Stimulated activated CD8-positive, alpha-beta memory T cell treated with anti-CD3 and anti-CD28 coated beads, Interleukin-15, amount 100 ng/mL, for 24 hours (primary cell): Measurements from ENCODE around the gene RUNX1.

Experiments
- DNase-seq: peaks from one replicate; pipeline ENCODE4 v3.0.0-alpha.2; 2020; ENCODE audit warnings: low read depth

The RUNX1 gene

DNA sequence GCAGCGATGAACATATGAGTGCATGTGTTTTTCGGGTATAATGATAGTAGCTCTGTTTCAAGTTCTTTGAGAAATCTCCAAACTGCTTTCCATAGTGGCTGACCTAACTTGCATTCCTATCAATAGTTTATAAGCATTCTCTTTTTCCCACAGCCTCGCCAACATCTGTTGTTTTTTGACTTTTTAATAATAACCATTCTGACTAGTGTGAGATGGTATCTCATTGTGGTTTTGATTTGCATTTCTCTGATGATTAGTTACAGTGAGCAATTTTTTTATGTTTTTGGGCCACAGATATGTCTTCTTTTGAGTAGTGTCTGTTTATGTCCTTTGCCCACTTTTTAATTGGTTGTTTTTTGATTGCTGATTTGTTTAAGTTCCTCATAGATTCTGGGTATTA lies 10.6 kb upstream of the RUNX1 start:
- DNase-seq, result no peak

- DNase-seq, result no peak
Observed at GRCh38 chr21:35058058-35058457, 9.0 kb upstream of the RUNX1 start.

GRCh38 chr21:35057428-35057827 lies 8.3 kb upstream of the RUNX1 start:
- no peak for DNase-seq

GRCh38 chr21:35053356-35054096 lies 4.4 kb upstream of the RUNX1 start:
- DNase-seq, result no peak

GRCh38 chr21:35052801-35053200 lies 3.7 kb upstream of the RUNX1 start:
- no peak for DNase-seq

GRCh38 chr21:35051287-35051818 lies 2.3 kb upstream of the RUNX1 start:
- DNase-seq, result peak; percentile 52

- no peak for DNase-seq
Observed at GRCh38 chr21:35050348-35051286, 1.5 kb upstream of the RUNX1 start.

- DNase-seq, result no peak
Observed at GRCh38 chr21:35048183-35048601, 910 bp downstream of the RUNX1 start.

- no peak for DNase-seq
Observed at GRCh38 chr21:35046880-35047229, 2.2 kb downstream of the RUNX1 start.

GRCh38 chr21:35046263-35046624 lies 2.9 kb downstream of the RUNX1 start:
- DNase-seq, result no peak

DNA sequence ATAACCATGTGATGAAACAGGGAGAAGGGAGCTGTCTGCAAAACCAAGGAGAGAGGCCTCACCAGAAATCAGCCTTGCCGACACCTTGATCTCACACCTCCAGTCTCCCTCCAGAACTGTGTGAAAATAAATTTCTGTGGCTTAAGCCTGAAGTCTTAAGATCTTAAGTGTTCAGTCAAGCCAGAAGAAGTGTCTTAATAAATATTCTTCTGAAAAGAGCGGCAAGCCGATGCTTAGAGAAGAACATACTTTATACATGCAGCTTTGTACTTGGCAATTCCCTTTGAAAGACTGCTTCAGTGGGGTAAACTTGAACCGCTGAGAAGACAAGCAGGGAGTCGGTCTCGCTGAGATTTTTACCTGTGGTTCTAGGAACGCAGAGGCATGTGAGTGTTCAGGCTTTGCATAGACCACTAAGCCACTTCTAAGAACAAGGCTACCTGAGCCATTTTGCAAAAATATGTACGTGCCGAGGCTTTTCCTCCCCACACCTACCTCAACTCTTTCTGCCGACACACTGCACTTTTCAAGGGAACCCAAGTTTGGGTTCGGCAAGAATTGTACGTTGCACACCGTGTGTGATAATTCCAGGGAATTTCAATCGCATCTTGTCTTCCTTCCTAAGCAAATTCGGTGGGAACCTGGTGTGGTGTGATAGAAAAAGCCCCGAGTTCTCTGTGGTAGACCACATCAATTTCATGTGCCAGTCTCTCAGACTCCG lies 3.4 kb downstream of the RUNX1 start:
- no peak for DNase-seq

DNA sequence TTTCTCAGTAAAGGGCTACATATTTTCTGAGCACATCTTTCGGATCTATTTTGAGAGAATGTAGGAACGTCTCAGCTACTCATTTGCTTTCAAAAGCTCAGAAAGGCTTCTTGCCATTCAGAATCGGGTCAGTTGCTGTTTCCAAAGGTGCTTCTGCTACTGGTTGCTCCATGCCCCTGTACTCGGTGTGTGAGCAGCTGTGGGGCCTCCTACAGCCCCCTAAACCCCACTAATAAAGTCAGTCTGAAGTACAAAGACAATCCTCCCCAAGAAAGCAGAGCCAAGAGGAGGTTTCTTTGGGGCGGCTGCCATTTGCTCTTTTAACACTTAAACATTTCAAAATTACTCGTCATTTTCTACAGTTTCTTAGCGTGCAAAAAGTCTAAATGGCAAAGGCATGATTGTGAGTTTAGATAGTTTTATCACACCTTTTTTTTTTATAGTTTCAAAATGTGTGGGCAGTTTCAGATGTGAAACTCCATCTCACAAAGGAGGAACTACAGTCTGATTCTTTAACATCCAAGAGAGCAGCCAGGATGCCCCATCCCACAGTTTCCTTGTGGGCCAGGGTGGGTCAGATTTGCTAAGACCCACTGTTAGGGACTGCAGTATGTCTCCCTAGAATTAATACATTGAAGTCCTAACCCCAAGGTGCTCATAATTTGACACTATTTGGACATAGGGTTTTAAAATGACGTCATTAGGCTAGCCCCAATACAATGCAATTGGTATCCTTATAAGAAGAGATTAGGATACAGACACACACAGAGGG lies 4.1 kb downstream of the RUNX1 start:
- DNase-seq, result no peak

GRCh38 chr21:35044128-35044527 lies 5.0 kb downstream of the RUNX1 start:
- no peak for DNase-seq

DNA sequence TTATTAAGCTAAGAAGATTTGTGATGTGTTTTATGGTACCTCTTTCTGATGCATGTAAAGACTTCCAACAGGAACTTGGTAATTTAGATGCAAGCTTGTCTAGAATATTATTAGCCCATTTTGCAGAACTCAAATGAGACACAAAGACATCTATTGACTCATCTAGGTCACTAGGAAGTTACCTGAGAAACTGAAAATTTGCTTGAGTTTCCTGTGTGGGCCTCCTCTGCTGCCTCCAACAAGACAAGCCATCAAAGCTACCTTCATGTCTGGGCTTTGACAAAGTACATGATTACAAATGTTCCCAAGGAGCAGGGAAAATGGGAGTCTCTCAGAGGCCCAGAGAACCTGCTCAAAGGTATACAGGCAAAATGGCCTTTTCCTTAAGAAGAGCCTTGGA lies 5.6 kb downstream of the RUNX1 start:
- DNase-seq, result no peak

DNA sequence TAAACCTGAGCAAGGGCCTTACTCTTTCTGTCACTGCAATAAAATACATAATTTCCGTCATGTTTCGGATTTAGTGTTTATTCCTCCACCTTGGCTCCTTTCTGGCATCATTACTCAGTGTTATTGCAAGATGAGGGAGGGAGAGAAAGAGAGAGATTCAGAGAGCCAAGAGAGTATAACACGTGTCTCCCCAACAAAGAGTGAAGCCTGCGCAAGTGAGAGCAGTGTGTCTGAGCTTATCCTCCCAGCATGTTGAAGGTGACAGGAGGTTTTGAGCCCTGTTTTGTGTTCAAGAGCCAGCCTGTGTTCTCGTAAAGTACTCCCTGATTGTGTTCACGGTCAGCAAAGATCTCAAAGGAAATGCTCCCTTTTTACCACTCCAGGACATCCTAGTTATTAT lies 6.3 kb downstream of the RUNX1 start:
- DNase-seq, result no peak

DNA sequence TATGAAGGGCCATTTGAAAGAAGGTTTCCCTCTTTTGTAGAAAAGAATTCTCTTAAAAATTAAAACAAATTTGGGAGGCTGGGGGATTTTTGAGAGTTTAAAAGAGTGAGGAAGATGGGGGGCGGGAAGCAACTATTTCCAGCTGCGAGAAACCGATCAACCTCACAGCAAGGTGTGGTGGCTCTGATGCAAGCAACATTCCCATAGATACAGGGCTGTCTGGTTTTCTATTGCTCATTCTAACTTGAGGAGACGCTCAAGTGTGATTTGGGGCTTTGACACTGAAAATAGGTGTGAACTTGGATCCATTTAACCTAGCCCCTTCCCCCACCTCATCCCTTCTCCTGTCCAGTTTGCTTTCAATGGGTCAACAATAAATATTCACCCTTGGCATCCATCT lies 7.2 kb downstream of the RUNX1 start:
- DNase-seq, result no peak

DNA sequence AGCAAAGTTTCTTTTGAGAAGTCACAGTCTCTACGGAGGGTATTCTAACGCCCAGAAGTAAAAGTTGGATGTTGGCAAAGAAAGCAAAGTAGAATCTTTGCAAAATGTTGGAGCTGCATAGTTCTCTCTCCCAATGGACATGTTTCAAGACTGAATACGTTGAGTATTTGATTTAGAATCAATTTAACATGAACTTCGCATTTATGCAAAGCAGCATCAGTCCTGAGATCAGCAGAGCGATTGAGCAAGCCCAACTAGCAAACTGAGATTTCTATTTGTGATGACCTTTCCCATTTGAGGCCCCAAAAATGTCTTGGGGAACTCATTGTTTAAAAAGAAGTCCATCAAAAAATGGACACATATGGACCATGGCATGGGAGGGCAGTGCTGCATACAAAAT lies 8.0 kb downstream of the RUNX1 start:
- no peak for DNase-seq

DNA sequence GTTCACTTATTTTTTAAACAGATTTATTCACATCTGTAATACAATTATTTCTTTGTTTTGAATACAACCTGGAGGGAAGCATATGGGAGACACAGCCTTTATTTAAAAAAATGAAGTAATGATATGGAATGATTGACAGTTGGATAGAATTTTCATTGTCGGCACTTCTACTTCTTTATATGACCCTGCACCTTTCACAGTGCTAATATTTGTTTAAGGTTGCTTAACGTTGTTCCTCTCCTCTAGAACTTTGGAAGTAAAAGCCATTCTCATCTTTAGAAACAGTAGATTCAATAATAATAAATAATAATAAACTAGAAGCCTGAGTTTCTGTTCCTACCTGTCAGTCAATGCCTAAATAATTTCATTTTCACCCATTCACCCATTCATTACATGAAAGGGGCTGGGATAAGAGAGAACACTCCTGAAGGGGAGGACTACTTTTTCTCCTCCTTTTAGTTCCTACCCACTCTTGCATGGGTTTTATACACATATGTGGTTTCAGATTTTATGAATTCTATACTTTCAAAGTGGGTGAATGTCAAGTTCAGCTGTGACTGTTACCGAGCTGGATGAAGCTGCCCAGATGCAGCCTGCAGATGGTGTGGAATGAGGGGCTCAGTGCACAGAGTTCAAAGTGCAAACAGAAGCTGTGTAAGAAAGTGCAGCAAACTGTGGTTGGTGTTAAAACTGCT lies 9.4 kb downstream of the RUNX1 start:
- no peak for DNase-seq

GRCh38 chr21:35038772-35039319 lies 10.3 kb downstream of the RUNX1 start:
- no peak for DNase-seq

DNA sequence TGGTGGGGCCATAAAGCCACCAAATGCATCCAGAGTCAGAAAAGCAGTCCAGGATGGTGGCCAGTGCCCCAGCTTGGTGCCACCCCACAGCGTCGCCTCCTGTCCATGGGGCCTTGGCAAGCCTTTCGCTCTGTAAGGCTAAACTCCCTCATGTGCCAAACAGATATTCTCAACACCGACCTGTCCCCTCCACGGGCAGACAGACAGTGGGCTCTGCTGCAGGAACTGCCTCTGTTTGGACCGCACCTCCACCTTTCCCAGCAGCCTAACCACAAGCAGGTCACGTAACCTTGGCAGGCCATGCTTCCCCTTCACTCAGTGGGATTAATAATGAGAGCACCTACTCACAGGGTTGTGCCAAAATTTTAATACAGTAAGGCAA lies 11.7 kb downstream of the RUNX1 start:
- no peak for DNase-seq
